ENCODE measurements around the gene PATL2.

- TF ChIP-seq EZH2phosphoT487 (IDR thresholded peaks at IDR 0.05) (no peak), CTCF (IDR thresholded peaks at IDR 0.05) (peak; percentile 84)
Observed at GRCh38 chr15:44663410-44664308, 47.5 kb downstream of the PATL2 start, which contains the start of gene SPG11.
